SK-N-SH (cell line): Measurements from ENCODE around the gene UPK1B. TPM values are rescaled to one million over a fixed set of nuclear protein-coding genes. Genes with fewer than 3 reads are reported as not detected.

Experiments used
- CTCF ChIA-PET: fragments of 300-600, 350-600 bp; formaldehyde crosslinking; extraction: SDS; loops from one replicate; lab custom pipeline; 2021; lab: Yijun Ruan, JAX
- POLR2A ChIA-PET: fragments of 350-600 bp; sonication (Branson Sonifier 250); formaldehyde crosslinking; extraction: SDS; loops from one replicate; lab custom pipeline; 2020; ENCODE audit warnings: antibody characterized with exemption, inconsistent platforms; lab: Yijun Ruan, JAX
- DNase-seq: peaks from one replicate; pipeline ENCODE4 v3.0.0; 2012
- H2AFZ ChIP-seq: fragments of 200-600 bp; sonication (generic); 2 replicates; pipeline ENCODE4 v1.8.1; 2016; ENCODE audit warnings: antibody characterized with exemption, mild to moderate bottlenecking, low read depth
- H3F3A ChIP-seq: fragments of 200-600 bp; sonication (generic); replicated peaks from 2 replicates; pipeline ENCODE3; 2016; ENCODE audit warnings: antibody characterized with exemption, mild to moderate bottlenecking; ENCODE audit not compliant: insufficient read depth
- H3K27ac ChIP-seq, 2 experiments: fragments of 200-500 bp in 1 of 2; fragments of 200-600 bp in 1 of 2; sonication (Bioruptor generic) in 1 of 2; sonication (generic), shearing (Covaris generic) in 1 of 2; 2 replicates each; pipeline versions ENCODE4 v1.5.1 to v1.6.1; 2014 to 2016; ENCODE audit warnings: low read depth in 2 of 2, inconsistent platforms in 1 of 2, low read length in 1 of 2, mild to moderate bottlenecking in 1 of 2, mixed read lengths in 1 of 2
- H3K27me3 ChIP-seq: fragments of 200-600 bp; sonication (generic), shearing (Covaris generic); 2 replicates; pipeline ENCODE4 v1.6.1; 2016; ENCODE audit warnings: mixed run types; ENCODE audit not compliant: insufficient read depth
- H3K36me3 ChIP-seq, 2 experiments: fragments of 200-500 bp in 1 of 2; fragments of 200-600 bp in 1 of 2; sonication (Bioruptor generic) in 1 of 2; sonication (generic) in 1 of 2; replicated peaks in 1 of 2; 2 replicates each; pipeline versions ENCODE3 to v1.5.1; 2014 to 2016; ENCODE audit warnings: low read length in 1 of 2, mild to moderate bottlenecking in 1 of 2; ENCODE audit not compliant: insufficient read depth in 2 of 2, control insufficient read depth in 1 of 2
- H3K4me1 ChIP-seq, 2 experiments: fragments of 200-500 bp in 1 of 2; fragments of 200-600 bp in 1 of 2; sonication (Bioruptor generic) in 1 of 2; sonication (generic), shearing (Covaris generic) in 1 of 2; 2 replicates each; pipeline versions ENCODE4 v1.5.1 to v1.6.1; 2014 to 2016; ENCODE audit warnings: low read depth in 1 of 2, low read length in 1 of 2, mixed run types in 1 of 2; ENCODE audit not compliant: insufficient read depth in 2 of 2, control insufficient read depth in 1 of 2
- H3K4me2 ChIP-seq: fragments of 200-600 bp; sonication (generic), shearing (Covaris generic); 2 replicates; pipeline ENCODE4 v1.6.1; 2017; ENCODE audit warnings: mixed run types
- H3K4me3 ChIP-seq, 2 experiments: fragments of 200-500 bp in 1 of 2; fragments of 200-600 bp in 1 of 2; sonication (Bioruptor generic) in 1 of 2; sonication (generic), shearing (Covaris generic) in 1 of 2; 2 replicates each; pipeline versions ENCODE4 v1.5.1 to v1.8.1; 2014 to 2016; ENCODE audit warnings: low read depth in 2 of 2, inconsistent platforms in 1 of 2, low read length in 1 of 2, mild to moderate bottlenecking in 1 of 2, mixed read lengths in 1 of 2, moderate library complexity in 1 of 2
- H3K79me2 ChIP-seq: fragments of 200-600 bp; sonication (generic); 2 replicates; pipeline ENCODE4 v1.8.1; 2017; ENCODE audit warnings: mild to moderate bottlenecking; ENCODE audit not compliant: insufficient read depth
- H3K9ac ChIP-seq: fragments of 200-600 bp; sonication (generic); 2 replicates; pipeline ENCODE4 v1.6.1; 2017; ENCODE audit warnings: mixed run types
- H3K9me2 ChIP-seq: fragments of 200-600 bp; sonication (generic); 2 replicates; pipeline ENCODE4 v1.6.1; 2017; ENCODE audit warnings: mixed run types
- H3K9me3 ChIP-seq: fragments of 200-600 bp; sonication (generic); 2 replicates; pipeline ENCODE4 v1.6.1; 2017; ENCODE audit warnings: mixed run types, mild to moderate bottlenecking, moderate library complexity
- H4K20me1 ChIP-seq: fragments of 200-600 bp; sonication (generic); 2 replicates; pipeline ENCODE4 v1.6.1; 2017; ENCODE audit warnings: mild to moderate bottlenecking, mixed run types; ENCODE audit not compliant: insufficient read depth
- FOSL2 ChIP-seq: IDR thresholded peaks from 2 replicates; pipeline ENCODE4 v1.4.0; 2012; ENCODE audit warnings: low read depth, mild to moderate bottlenecking, moderate library complexity, borderline replicate concordance
- GABPA ChIP-seq: IDR thresholded peaks from 2 replicates; pipeline ENCODE4 v1.4.0; 2012; ENCODE audit warnings: low read depth, mild to moderate bottlenecking
- NFIC ChIP-seq: IDR thresholded peaks from 2 replicates; pipeline ENCODE4 v1.4.0; 2012; ENCODE audit warnings: borderline replicate concordance
- PBX3 ChIP-seq: IDR thresholded peaks from 2 replicates; pipeline ENCODE4; 2012
- REST ChIP-seq: IDR thresholded peaks from 2 replicates; pipeline ENCODE4 v1.6.1; 2012; ENCODE audit warnings: mild to moderate bottlenecking, low read depth, low read length, moderate library complexity
- RXRA ChIP-seq: IDR thresholded peaks from 2 replicates; pipeline ENCODE4 v1.4.0; 2012; ENCODE audit warnings: low read depth, mild to moderate bottlenecking, borderline replicate concordance
- TAF1 ChIP-seq: IDR thresholded peaks from 2 replicates; pipeline ENCODE4 v1.6.1; 2012; ENCODE audit warnings: low read depth, mild to moderate bottlenecking, low read length, moderate library complexity, borderline replicate concordance
- TCF12 ChIP-seq: IDR thresholded peaks from 2 replicates; pipeline ENCODE4 v1.4.0; 2012
- USF1 ChIP-seq: IDR thresholded peaks from 2 replicates; pipeline ENCODE4 v1.4.0; 2012; ENCODE audit warnings: low read depth, borderline replicate concordance
- USF2 ChIP-seq: fragments of 150-350 bp; IDR thresholded peaks from 2 replicates; pipeline ENCODE4 v1.6.1; 2017; ENCODE audit warnings: antibody characterized with exemption, low read length, low read depth, borderline replicate concordance
- YY1 ChIP-seq: IDR thresholded peaks from 2 replicates; pipeline ENCODE4 v1.4.0; 2012; ENCODE audit warnings: low read depth, mild to moderate bottlenecking
- ZBTB33 ChIP-seq: IDR thresholded peaks from 2 replicates; pipeline ENCODE4 v1.4.0; 2012; ENCODE audit warnings: low read depth, borderline replicate concordance
- polyA plus RNA-seq, 3 experiments: library from polyadenylated mRNA; depleted of rRNA; stranded (reverse); fragments of >200 nt; gene quantifications; 2 replicates each; pipeline ENCODE4 v1.2.3, GENCODE V29; 2012

The UPK1B gene
- polyA plus RNA-seq, 1 of the 3 experiments (the other 2 are of a cell fraction) = not detected

GRCh38 chr3:119145128-119145499 is 28.3 kb upstream of the UPK1B start:
- H2AFZ ChIP-seq = no peak overlapping the region; the same call in 1 of the 2 replicates
- no peaks in the 10 kb centered on the region for H3K36me3 ChIP-seq
- no peaks in the 10 kb centered on the region for H3K27me3 ChIP-seq
- no peaks in the 10 kb centered on the region for H4K20me1 ChIP-seq
- H3K27ac ChIP-seq = no peak overlapping the region
- H3K79me2 ChIP-seq = no peaks in the 10 kb centered on the region
- H3K4me1 ChIP-seq = no peaks in the 10 kb centered on the region; a peak in 1 of 4 replicates
- TF ChIP-seq USF1 (no peak), ZBTB33 (no peak), YY1 (no peak), USF2 (no peak), TAF1 (no peak), NFIC (no peak), FOSL2 (no peak), TCF12 (no peak), REST (no peak), GABPA (no peak), PBX3 (no peak), RXRA (no peak)
- TF ChIP-seq, all 33 proteins: peak for 0
- Histone ChIP-seq H3K9me3 (no peaks in the 10 kb centered on the region), H3K4me3 (no peak overlapping the region), H3F3A (no peaks in the 10 kb centered on the region), H3K4me2 (no peak overlapping the region), H3K9ac (no peak overlapping the region), H3K9me2 (no peaks in the 10 kb centered on the region)
- no peak for DNase-seq
- POLR2A ChIA-PET = no interaction called here
- CTCF ChIA-PET = interaction anchor here (0.6 to 1.5 kb wide), 12 partner anchors 9 to 533 kb away, joined by 3 to 8 read pairs (median 3); partner anchors contain the start of gene B4GALT4
